HEK293 (cell line): ENCODE results near the gene SLC25A25.

ENCODE experiments used
- CTCF ChIA-PET: fragments of 350-600 bp; formaldehyde crosslinking; extraction: SDS; loops from one replicate; lab custom pipeline; 2021; ENCODE audit warnings: antibody characterized with exemption; lab: Yijun Ruan, JAX
- POLR2A ChIA-PET: fragments of 300-600 bp; formaldehyde crosslinking; extraction: SDS; loops from one replicate; lab custom pipeline; 2020; ENCODE audit warnings: antibody characterized with exemption, inconsistent platforms; lab: Yijun Ruan, JAX
- H3K27ac ChIP-seq: fragments of 200-500 bp; sonication (Bioruptor generic); 2 replicates; pipeline ENCODE4 v1.5.1; 2014; ENCODE audit warnings: low read depth, low read length, control low read depth, inconsistent platforms; ENCODE audit errors: extremely low read depth
- H3K36me3 ChIP-seq, 2 experiments: fragments of 200-500 bp in 1 of 2; sonication (Bioruptor generic) in 1 of 2; 1 replicate in 1 of 2; 2 replicates in 1 of 2; pipeline ENCODE4 v1.5.1; 2014 to 2017; ENCODE audit warnings: inconsistent platforms in 2 of 2, low read length in 2 of 2; ENCODE audit not compliant: control insufficient read depth in 2 of 2, insufficient read depth in 1 of 2
- H3K4me1 ChIP-seq: fragments of 200-500 bp; sonication (Bioruptor generic); 2 replicates; pipeline ENCODE4 v1.5.1; 2014; ENCODE audit warnings: mild to moderate bottlenecking, low read length, inconsistent platforms; ENCODE audit not compliant: control insufficient read depth, insufficient read depth
- H3K4me3 ChIP-seq: 2 replicates; pipeline ENCODE4 v1.5.1; 2011; ENCODE audit warnings: low read depth, mild to moderate bottlenecking, control low read depth, low read length, moderate library complexity
- H3K9me3 ChIP-seq: fragments of 200-500 bp; sonication (Bioruptor generic); 2 replicates; pipeline ENCODE4 v1.5.1; 2014; ENCODE audit warnings: low read depth, low read length, inconsistent platforms; ENCODE audit not compliant: control insufficient read depth, insufficient read depth
- ELK4 ChIP-seq: IDR thresholded peaks from 2 replicates; pipeline ENCODE4 v1.6.1; 2011; ENCODE audit warnings: mild to moderate bottlenecking, low read depth, low read length, borderline replicate concordance
- GLI2 ChIP-seq: fragments of 450-650 bp; formaldehyde crosslinking; IDR thresholded peaks from 2 replicates; pipeline ENCODE4; 2017; ENCODE audit warnings: missing biosample characterization, missing genetic modification characterization, low read depth, borderline replicate concordance
- INSM2 ChIP-seq: fragments of 450-650 bp; formaldehyde crosslinking; IDR thresholded peaks from 2 replicates; pipeline ENCODE4 v1.5.1; 2016; ENCODE audit warnings: missing biosample characterization, missing genetic modification characterization
- KLF1 ChIP-seq: fragments of 450-650 bp; formaldehyde crosslinking; IDR thresholded peaks from 2 replicates; pipeline ENCODE4 v1.5.1; 2016; ENCODE audit warnings: missing biosample characterization, missing genetic modification characterization
- MZF1 ChIP-seq: fragments of 450-650 bp; formaldehyde crosslinking; IDR thresholded peaks from 2 replicates; pipeline ENCODE4 v1.5.1; 2017; ENCODE audit warnings: missing biosample characterization, missing genetic modification characterization, borderline replicate concordance
- PBX3 ChIP-seq: sonication (generic); formaldehyde crosslinking; IDR thresholded peaks from 2 replicates; pipeline ENCODE4 v1.8.1; 2022; ENCODE audit warnings: mild to moderate bottlenecking, moderate library complexity, missing genetic modification reagents
- PRDM6 ChIP-seq: fragments of 450-650 bp; formaldehyde crosslinking; IDR thresholded peaks from 2 replicates; pipeline ENCODE4 v1.5.1; 2017; ENCODE audit warnings: missing biosample characterization, missing genetic modification characterization
- WT1 ChIP-seq: fragments of 450-650 bp; formaldehyde crosslinking; IDR thresholded peaks from 2 replicates; pipeline ENCODE4 v1.5.1; 2016; ENCODE audit warnings: missing biosample characterization, missing genetic modification characterization
- ZBTB1 ChIP-seq: fragments of 450-650 bp; formaldehyde crosslinking; IDR thresholded peaks from 2 replicates; pipeline ENCODE4 v1.5.1; 2016; ENCODE audit warnings: missing biosample characterization, missing genetic modification characterization
- ZBTB8A ChIP-seq: fragments of 450-650 bp; formaldehyde crosslinking; IDR thresholded peaks from 2 replicates; pipeline ENCODE4 v1.5.1; 2016; ENCODE audit warnings: missing biosample characterization, missing genetic modification characterization
- ZFHX2 ChIP-seq: fragments of 450-650 bp; formaldehyde crosslinking; conservative IDR thresholded peaks from 2 replicates; pipeline ENCODE4 v1.5.1; 2016; ENCODE audit warnings: missing biosample characterization, missing genetic modification characterization
- ZIC2 ChIP-seq: fragments of 450-650 bp; formaldehyde crosslinking; IDR thresholded peaks from 2 replicates; pipeline ENCODE4 v1.5.1; 2016; ENCODE audit warnings: missing biosample characterization, missing genetic modification characterization
- ZNF174 ChIP-seq: fragments of 450-650 bp; formaldehyde crosslinking; IDR thresholded peaks from 2 replicates; pipeline ENCODE4 v1.5.0; 2017; ENCODE audit warnings: missing biosample characterization, mild to moderate bottlenecking, missing genetic modification characterization
- ZNF2 ChIP-seq: fragments of 450-650 bp; formaldehyde crosslinking; IDR thresholded peaks from 2 replicates; pipeline ENCODE4 v1.5.1; 2016; ENCODE audit warnings: missing biosample characterization, missing genetic modification characterization
- ZNF223 ChIP-seq: fragments of 450-650 bp; formaldehyde crosslinking; IDR thresholded peaks from 2 replicates; pipeline ENCODE4 v1.5.1; 2016; ENCODE audit warnings: missing biosample characterization, missing genetic modification characterization
- ZNF302 ChIP-seq: fragments of 450-650 bp; formaldehyde crosslinking; IDR thresholded peaks from 2 replicates; pipeline ENCODE4 v1.5.1; 2016; ENCODE audit warnings: missing biosample characterization, missing genetic modification characterization, low read depth
- ZNF324 ChIP-seq: fragments of 450-650 bp; formaldehyde crosslinking; IDR thresholded peaks from 2 replicates; pipeline ENCODE4 v1.5.1; 2016; ENCODE audit warnings: missing biosample characterization, missing genetic modification characterization
- ZNF335 ChIP-seq: fragments of 450-650 bp; formaldehyde crosslinking; conservative IDR thresholded peaks from 2 replicates; pipeline ENCODE4 v1.5.1; 2016; ENCODE audit warnings: missing biosample characterization, missing genetic modification characterization
- ZNF544 ChIP-seq: fragments of 450-650 bp; formaldehyde crosslinking; IDR thresholded peaks from 2 replicates; pipeline ENCODE4 v1.5.0; 2017; ENCODE audit warnings: missing biosample characterization, missing genetic modification characterization
- ZNF580 ChIP-seq: fragments of 450-650 bp; formaldehyde crosslinking; IDR thresholded peaks from 2 replicates; pipeline ENCODE4 v1.5.1; 2016; ENCODE audit warnings: missing biosample characterization, missing genetic modification characterization
- ZNF621 ChIP-seq: fragments of 450-650 bp; formaldehyde crosslinking; IDR thresholded peaks from 2 replicates; pipeline ENCODE4 v1.5.1; 2017; ENCODE audit warnings: missing biosample characterization, missing genetic modification characterization
- ZNF776 ChIP-seq: fragments of 450-650 bp; formaldehyde crosslinking; IDR thresholded peaks from 2 replicates; pipeline ENCODE4 v1.5.0; 2017; ENCODE audit warnings: missing biosample characterization, missing genetic modification characterization, borderline replicate concordance
- ZNF792 ChIP-seq: fragments of 450-650 bp; formaldehyde crosslinking; IDR thresholded peaks from 2 replicates; pipeline ENCODE4 v1.5.1; 2016; ENCODE audit warnings: missing biosample characterization, missing genetic modification characterization
- ZXDB ChIP-seq: fragments of 450-650 bp; formaldehyde crosslinking; IDR thresholded peaks from 2 replicates; pipeline ENCODE4 v1.5.1; 2016; ENCODE audit warnings: missing biosample characterization, missing genetic modification characterization

Gene SLC25A25

GRCh38 chr9:128066713-128067644 is 1.1 kb upstream of the SLC25A25 start, which contains the start of gene NAIF1 (continued):
- TF ChIP-seq PRDM6 (no peak), GLI2 (tag by site-specific recombination) (no peak), ZNF324 (tag by site-specific recombination) (no peak), ZNF776 (tag by site-specific recombination) (no peak), MZF1 (tag by site-specific recombination) (no peak), ZNF335 (tag by site-specific recombination) (0 out of 2 replicates have a peak, but pooled peaks have one; percentile 5), PBX3 (CRISPR knock-in tag) (peak; percentile 94; the same call in 1 of the 2 replicates), ZNF302 (no peak), ZFHX2 (tag by site-specific recombination) (peak; percentile 68; the same call in 1 of the 2 replicates), KLF1 (no peak), ZNF544 (tag by site-specific recombination) (no peak)

- Histone ChIP-seq H3K4me3 (peak overlapping the region; percentile 80), H3K4me1 (peaks cover 2% of the 10 kb centered on the region; the same call in 1 of the 2 replicates), H3K36me3 (peaks cover 0 to 1% of the 10 kb centered on the region in 2 experiments; a peak in 1 of 3 replicates), H3K9me3 (no peaks in the 10 kb centered on the region), H3K27ac (peak overlapping the region; percentile 68)
- ChIA-PET CTCF (interaction anchor here (0.5 to 2.2 kb wide), 9 partner anchors 14 to 487 kb away, joined by 3 to 11 read pairs (median 4); no protein-coding TSS in a partner anchor), POLR2A (interaction anchor here (0.9 to 2.1 kb wide), 7 partner anchors 10 to 88 kb away, joined by 3 to 8 read pairs (median 4); partner anchors contain the start of gene EEIG1)
- no peak for TF ChIP-seq ZNF174
- no peak for TF ChIP-seq ZNF324 (tag by site-specific recombination)
- TF ChIP-seq ZXDB (tag by site-specific recombination): no peak
- TF ChIP-seq ZBTB1: no peak
- TF ChIP-seq INSM2 (tag by site-specific recombination): no peak
- no peak for TF ChIP-seq ZNF792
- no peak for TF ChIP-seq ZNF580 (tag by site-specific recombination)
- peak; percentile 73 for TF ChIP-seq ZBTB8A (tag by site-specific recombination)
- TF ChIP-seq WT1: no peak
- TF ChIP-seq ZNF621: no peak
- no peak for TF ChIP-seq ELK4
- no peak for TF ChIP-seq ZNF2 (tag by site-specific recombination)
- no peak for TF ChIP-seq ZNF223 (tag by site-specific recombination)
- peak; percentile 37 for TF ChIP-seq ZNF335 (tag by site-specific recombination)
- TF ChIP-seq ZIC2 (tag by site-specific recombination): peak; percentile 91
Observed at GRCh38 chr9:128068386-128069205, 564 bp downstream of the SLC25A25 start.
